Lung (tissue), 12 donors: ENCODE results near the gene SCML1. TPM values are rescaled to one million over a fixed set of nuclear protein-coding genes. Genes with fewer than 3 reads are reported as not detected.

Experiments
- ATAC-seq: fragments of 200-7000 bp; cut with Tn5 transposase; one replicate; pipeline ENCODE4 v1.9.1; 2020; ENCODE audit warnings: moderate number of reproducible peaks; ENCODE audit not compliant: insufficient read depth, low FRiP score
- DNase-seq, 3 donors: peaks; one replicate each; pipeline ENCODE4 v3.0.0-alpha.2; 2013 to 2017
- H3K27ac ChIP-seq, 2 donors: one replicate each; pipeline ENCODE4 v1.5.1; 2013; ENCODE audit warnings: mild to moderate bottlenecking in 2 of 2, moderate library complexity in 2 of 2, control low read depth in 1 of 2, inconsistent platforms in 1 of 2, low read depth in 1 of 2, low read length in 1 of 2
- H3K27me3 ChIP-seq, 3 donors: one replicate each; pipeline ENCODE4 v1.5.1; 2013; ENCODE audit warnings: low read length in 2 of 3; ENCODE audit not compliant: control insufficient read depth in 3 of 3, insufficient read depth in 3 of 3
- H3K36me3 ChIP-seq, 4 donors: one replicate each; pipeline ENCODE4 v1.5.1; 2013; ENCODE audit warnings: low read length in 4 of 4, mild to moderate bottlenecking in 1 of 4, moderate library complexity in 1 of 4; ENCODE audit not compliant: control insufficient read depth in 4 of 4, insufficient read depth in 4 of 4
- H3K4me1 ChIP-seq, 5 donors: one replicate each; pipeline ENCODE4 v1.5.1; 2013; ENCODE audit warnings: low read length in 5 of 5, mild to moderate bottlenecking in 2 of 5, moderate library complexity in 1 of 5; ENCODE audit not compliant: control insufficient read depth in 5 of 5, insufficient read depth in 5 of 5
- H3K4me3 ChIP-seq: one replicate; pipeline ENCODE4 v1.5.1; 2013; ENCODE audit warnings: mild to moderate bottlenecking, control low read depth, moderate library complexity
- H3K9ac ChIP-seq, 2 donors: one replicate each; pipeline ENCODE4 v1.5.1; 2013; ENCODE audit warnings: low read length in 2 of 2, control low read depth in 1 of 2; ENCODE audit not compliant: insufficient read depth in 1 of 2
- H3K9me3 ChIP-seq, 4 donors: one replicate each; pipeline ENCODE4 v1.5.1; 2013; ENCODE audit warnings: low read length in 3 of 4, mild to moderate bottlenecking in 1 of 4, moderate library complexity in 1 of 4; ENCODE audit not compliant: control insufficient read depth in 4 of 4, insufficient read depth in 3 of 4
- CTCF ChIP-seq: IDR thresholded peaks from 2 replicates; pipeline ENCODE4 v1.5.1; 2012; ENCODE audit warnings: mild to moderate bottlenecking; ENCODE audit errors: control extremely low read depth, extremely low read depth
- WGBS, 2 donors: extraction: QIAGEN DNeasy Blood & Tissue Kit; methylation state at CpG; one replicate each; pipeline ENCODE4 v1.1.7; 2013; 5-methylcytosine and 5-hydroxymethylcytosine counted together
- polyA plus RNA-seq, 2 donors: library from polyadenylated mRNA; stranded (reverse); fragments of 200-250 nt; gene quantifications; one replicate each; pipeline ENCODE4 v1.2.1, GENCODE V29; 2013
- total RNA-seq, 2 donors: library from RNA; depleted of rRNA in 1 of 2; stranded (reverse); fragments of >200 nt in 1 of 2; gene quantifications; one replicate each; pipeline ENCODE4 v1.2.1, GENCODE V29; 2014 to 2021
- donor health status: control.
- donor health status: control.
- donor health status: Bipolar disorder and iron deficiency.
- donor health status: healthy.
- donor health status: DM: yes; HTN: yes; CAD: no.

The SCML1 gene
- total and polyA plus RNA-seq, 4 donors: 6.5 to 30.8 (median 14.5) TPM

GRCh38 chrX:17738737-17739535, 1.6 kb downstream of the SCML1 start:
- TF ChIP-seq CTCF: no peak

GRCh38 chrX:17740137-17741122, 3.1 kb downstream of the SCML1 start:
- H3K36me3 ChIP-seq: no peaks in the 10 kb centered on the region
- 72 to 89% methylated on average over 11 of the region's 11 CpGs for WGBS, 2 donors
- peaks cover 3 to 35% (median 12%) of the 10 kb centered on the region in 3 donors for H3K27me3 ChIP-seq
- H3K4me1 ChIP-seq: peaks cover 0 to 1% (median 0%) of the 10 kb centered on the region in 5 donors
- H3K9me3 ChIP-seq: no peaks in the 10 kb centered on the region
- no peak for TF ChIP-seq CTCF
- no peak overlapping the region for H3K4me3 ChIP-seq
- no peak for ATAC-seq
- no peak for DNase-seq
- H3K9ac ChIP-seq: no peak overlapping the region
- H3K27ac ChIP-seq: no peak overlapping the region

More at GRCh38 chrX:17738737-17739535, 1.6 kb downstream of the SCML1 start:
- no peak overlapping the region for H3K4me3 ChIP-seq
- H3K9me3 ChIP-seq: no peaks in the 10 kb centered on the region
- WGBS, 2 donors: 24 to 50% methylated on average over 6 of the region's 6 CpGs
- DNase-seq (peak in 1 of 3 donors; percentile 13), ATAC-seq (no peak)
- H3K27me3 ChIP-seq: peaks cover 3 to 45% (median 16%) of the 10 kb centered on the region in 3 donors
- peaks cover 0 to 4% (median 0%) of the 10 kb centered on the region in 5 donors for H3K4me1 ChIP-seq
- H3K36me3 ChIP-seq: no peaks in the 10 kb centered on the region
- peak overlapping the region in 1 of 2 donors; percentile 65 for H3K9ac ChIP-seq
- H3K27ac ChIP-seq: no peak overlapping the region

- Histone ChIP-seq H3K27me3 (peaks cover 3 to 36% (median 11%) of the 10 kb centered on the region in 3 donors), H3K36me3 (no peaks in the 10 kb centered on the region), H3K9ac (no peak overlapping the region), H3K9me3 (no peaks in the 10 kb centered on the region), H3K27ac (no peak overlapping the region), H3K4me3 (no peak overlapping the region), H3K4me1 (peaks cover 0 to 1% (median 0%) of the 10 kb centered on the region in 5 donors)
- 64 to 89% methylated on average over 9 of the region's 9 CpGs for WGBS, 2 donors
- DNase-seq (no peak), ATAC-seq (no peak)
- TF ChIP-seq CTCF: no peak
Observed at GRCh38 chrX:17741123-17741511, 3.8 kb downstream of the SCML1 start.
